BJ (cell line): ENCODE measurements around the gene THOC7. TPM values are rescaled to one million over a fixed set of nuclear protein-coding genes. Genes with fewer than 3 reads are reported as not detected.

Source experiments
- CTCF ChIA-PET: fragments of 350-600 bp; formaldehyde crosslinking; extraction: SDS; loops from one replicate; lab custom pipeline; 2021; ENCODE audit warnings: antibody characterized with exemption, inconsistent platforms; lab: Yijun Ruan, JAX
- POLR2A ChIA-PET: fragments of 300-600 bp; sonication (Branson Sonifier 250); formaldehyde crosslinking; extraction: SDS; loops from one replicate; lab custom pipeline; 2021; ENCODE audit warnings: antibody characterized with exemption; lab: Charles Lee
- DNase-seq: peaks from one replicate; pipeline ENCODE4 v3.0.0-alpha.2; 2011; ENCODE audit warnings: low read depth
- H3K27me3 ChIP-seq: 2 replicates; pipeline ENCODE4 v1.6.0; 2011; ENCODE audit warnings: low read length; ENCODE audit not compliant: control insufficient read depth, insufficient read depth
- H3K36me3 ChIP-seq: 2 replicates; pipeline ENCODE4 v1.5.1; 2011; ENCODE audit warnings: low read length; ENCODE audit not compliant: control insufficient read depth, insufficient read depth
- H3K4me3 ChIP-seq: 2 replicates; pipeline ENCODE4 v1.5.1; 2011; ENCODE audit warnings: low read depth, mild to moderate bottlenecking, control low read depth, low read length
- CTCF ChIP-seq: IDR thresholded peaks from 2 replicates; pipeline ENCODE4 v1.5.1; 2011; ENCODE audit warnings: low read depth, mild to moderate bottlenecking, control low read depth, inconsistent platforms, low read length, moderate library complexity; ENCODE audit not compliant: insufficient read depth
- polyA plus RNA-seq: library from polyadenylated mRNA; depleted of rRNA; stranded (reverse); fragments of >200 nt; gene quantifications from 2 replicates; pipeline ENCODE4 v1.2.3, GENCODE V29; 2011; rRNA removed
- small RNA-seq: library from RNA; depleted of rRNA; stranded (forward); fragments of <200 nt; gene quantifications from one replicate; pipeline ENCODE3, GENCODE V24; 2012; ENCODE audit warnings: low replicate concordance, low read depth; ENCODE audit not compliant: insufficient read length

THOC7 gene
- polyA plus RNA-seq, 1 experiment: 22.2 TPM

DNA sequence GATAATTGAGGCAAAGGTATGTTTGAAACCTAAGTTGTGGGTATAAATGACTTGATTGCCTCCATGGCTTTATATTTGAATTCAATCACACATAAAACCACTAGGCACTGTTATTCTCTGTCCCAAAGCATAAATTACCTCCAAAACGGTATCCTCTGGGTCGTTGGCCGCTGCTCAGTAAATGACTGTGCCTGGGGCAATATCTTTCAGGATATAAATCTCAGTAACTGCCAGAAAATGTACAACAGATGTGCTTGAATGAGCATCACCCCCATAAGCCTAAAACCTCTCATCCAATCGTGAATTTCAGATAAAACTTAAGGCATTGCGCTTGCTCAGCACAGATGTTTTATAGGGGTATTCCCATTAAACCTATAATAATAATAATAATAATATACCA lies 63.5 kb downstream of the THOC7 start:
- H3K27me3 ChIP-seq: no peaks in the 10 kb centered on the region
- ChIA-PET CTCF (no interaction called here), POLR2A (no interaction called here)
- TF ChIP-seq CTCF: no peak
- no peaks in the 10 kb centered on the region for H3K36me3 ChIP-seq
- no peak overlapping the region for H3K4me3 ChIP-seq
- peak; percentile 20 for DNase-seq

GRCh38 chr3:63798949-63799348 lies 64.7 kb downstream of the THOC7 start:
- ChIA-PET POLR2A (no interaction called here), CTCF (interaction anchor here (0.7 to 1.6 kb wide), 3 partner anchors 20 to 450 kb away, joined by 4 to 9 read pairs (median 4); partner anchors contain the start of gene C3orf49)
- 0 out of 2 replicates have a peak, but pooled peaks cover 1% of the 10 kb centered on the region for H3K27me3 ChIP-seq
- H3K4me3 ChIP-seq: no peak overlapping the region
- H3K36me3 ChIP-seq: no peaks in the 10 kb centered on the region
- no peak for DNase-seq
- no peak for TF ChIP-seq CTCF

DNA sequence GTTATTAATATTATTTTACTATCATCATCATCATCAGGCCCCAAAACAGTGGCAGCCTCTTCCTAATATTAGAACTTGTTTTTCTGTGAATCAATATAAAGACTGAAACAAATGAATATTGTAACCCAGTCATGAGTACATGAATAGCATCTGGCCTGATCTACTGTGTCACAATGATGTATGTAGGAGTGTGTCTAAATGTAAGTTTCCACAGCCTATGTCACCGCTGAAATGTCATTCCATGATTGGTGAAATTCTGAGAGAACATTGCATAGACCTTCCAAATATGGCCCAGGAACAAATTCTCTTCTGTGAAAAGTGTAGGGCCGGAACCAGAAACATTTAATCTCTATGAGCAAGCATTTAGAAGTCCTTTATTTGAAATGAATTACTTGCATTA lies 65.1 kb downstream of the THOC7 start:
- no peaks in the 10 kb centered on the region for H3K36me3 ChIP-seq
- DNase-seq: no peak
- ChIA-PET POLR2A (no interaction called here), CTCF (interaction anchor here (1.3 to 1.6 kb wide), 2 partner anchors 21 to 448 kb away, joined by 4 to 9 read pairs; partner anchors contain the start of gene C3orf49)
- no peak for TF ChIP-seq CTCF
- 0 out of 2 replicates have a peak, but pooled peaks cover 1% of the 10 kb centered on the region for H3K27me3 ChIP-seq
- H3K4me3 ChIP-seq: no peak overlapping the region

DNA sequence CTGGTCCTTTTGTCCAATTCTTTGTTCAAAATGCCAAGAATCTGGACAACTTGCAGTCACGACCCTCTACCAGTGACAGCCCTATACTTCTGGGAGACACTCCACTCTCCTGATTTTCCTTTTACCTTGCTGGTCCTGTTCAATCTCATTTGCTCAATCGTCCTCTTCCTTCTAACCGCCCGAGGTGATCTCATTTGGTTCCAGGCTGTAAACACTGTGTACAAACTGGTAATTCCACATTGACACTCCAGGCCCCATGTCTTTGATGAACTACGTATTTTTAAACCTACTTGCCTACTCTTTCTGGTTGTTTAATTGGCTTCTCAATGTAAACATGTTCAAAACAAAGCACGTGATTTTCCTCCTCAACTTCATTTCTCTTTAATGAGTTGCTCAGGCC lies 68.2 kb downstream of the THOC7 start:
- POLR2A ChIA-PET: no interaction called here
- H3K4me3 ChIP-seq: no peak overlapping the region
- no peaks in the 10 kb centered on the region for H3K36me3 ChIP-seq
- TF ChIP-seq CTCF: no peak
- H3K27me3 ChIP-seq: 0 out of 2 replicates have a peak, but pooled peaks cover 1% of the 10 kb centered on the region
- no peak for DNase-seq
- CTCF ChIA-PET: no interaction called here

DNA sequence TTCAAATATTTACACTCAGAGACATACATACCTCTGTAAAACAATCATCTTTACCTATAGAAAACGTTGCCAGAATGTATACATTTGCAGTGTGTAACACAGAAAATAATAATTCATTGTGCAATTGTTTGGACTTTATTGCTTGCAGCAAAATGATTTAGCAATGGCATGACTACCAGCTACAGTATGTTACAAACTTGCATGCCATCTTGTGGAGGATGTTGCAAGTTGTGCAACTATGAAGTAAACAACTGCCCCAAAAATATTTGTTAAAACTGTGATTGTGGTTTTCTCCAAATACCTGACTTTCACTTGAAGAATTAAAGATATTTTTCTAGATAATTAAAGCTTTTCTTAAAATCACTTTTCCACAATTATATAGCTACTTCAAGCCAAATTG lies 71.6 kb downstream of the THOC7 start:
- peak; percentile 40; the same call in 1 of the 2 replicates for TF ChIP-seq CTCF
- ChIA-PET POLR2A (no interaction called here), CTCF (interaction anchor here (0.7 to 3.2 kb wide), 4 partner anchors 12 to 441 kb away, joined by 3 to 28 read pairs (median 3); no protein-coding TSS in a partner anchor)
- no peak overlapping the region for H3K4me3 ChIP-seq
- no peaks in the 10 kb centered on the region for H3K36me3 ChIP-seq
- DNase-seq: peak; percentile 35
- H3K27me3 ChIP-seq: 0 out of 2 replicates have a peak, but pooled peaks cover 1% of the 10 kb centered on the region

Small RNA genes within 50 kb of the gene (small RNA-seq; reads per million reads assigned to genes)
- not detected for gene SCAANT1

Other genes with a start within 250 kb of the THOC7 start
- not detected in 2 replicates for gene SNTN, start 211.1 kb downstream of the THOC7 start, polyA plus RNA-seq
- not detected in 2 replicates for gene C3orf49, start 44.5 kb downstream of the THOC7 start, polyA plus RNA-seq
- 11.8 and 15.0 TPM in 2 replicates for gene ATXN7, start 62 bp upstream of the THOC7 start, polyA plus RNA-seq
- not detected in 2 replicates for gene SCAANT1, start 48.6 kb upstream of the THOC7 start, polyA plus RNA-seq
- 47.8 and 54.5 TPM in 2 replicates for gene PSMD6, start 159.7 kb upstream of the THOC7 start, polyA plus RNA-seq